ENCODE data around the gene DENND1A. TPM values are rescaled to one million over a fixed set of nuclear protein-coding genes. Genes with fewer than 3 reads are reported as not detected.

DENND1A gene
- total RNA-seq, 1 donor from 2014 or later: 13.9 TPM

GRCh38 chr9:123604861-123605260 lies 325.1 kb downstream of the DENND1A start:
- no peaks in the 10 kb centered on the region for H3K4me1 Mint-ChIP-seq (ENCODE audit: low read depth, unreplicated experiment)
- TF ChIP-seq CTCF (IDR thresholded peaks at IDR 0.05; ENCODE audit: partially characterized antibody, unreplicated experiment): no peak
- H3K9me3 Mint-ChIP-seq (ENCODE audit: unreplicated experiment): no peaks in the 10 kb centered on the region
- no peak overlapping the region for H3K4me3 Mint-ChIP-seq (ENCODE audit: unreplicated experiment)
- H3K27ac Mint-ChIP-seq (ENCODE audit: unreplicated experiment): no peak overlapping the region
- peaks cover 1% of the 10 kb centered on the region for H3K27me3 Mint-ChIP-seq (ENCODE audit: unreplicated experiment)
- DNase-seq: no peak
- no peaks in the 10 kb centered on the region for H3K36me3 Mint-ChIP-seq (ENCODE audit: unreplicated experiment)

- H3K9me3 Mint-ChIP-seq (ENCODE audit: unreplicated experiment): no peaks in the 10 kb centered on the region
- H3K4me1 Mint-ChIP-seq (ENCODE audit: low read depth, unreplicated experiment): no peaks in the 10 kb centered on the region
- no peak overlapping the region for H3K27ac Mint-ChIP-seq (ENCODE audit: unreplicated experiment)
- H3K27me3 Mint-ChIP-seq (ENCODE audit: unreplicated experiment): peaks cover 1% of the 10 kb centered on the region
- H3K36me3 Mint-ChIP-seq (ENCODE audit: unreplicated experiment): no peaks in the 10 kb centered on the region
- TF ChIP-seq CTCF (IDR thresholded peaks at IDR 0.05; ENCODE audit: partially characterized antibody, unreplicated experiment): no peak
- no peak for DNase-seq
- H3K4me3 Mint-ChIP-seq (ENCODE audit: unreplicated experiment): no peak overlapping the region
Observed at GRCh38 chr9:123601828-123602227, 328.1 kb downstream of the DENND1A start.

- Mint-ChIP-seq H3K27ac (ENCODE audit: unreplicated experiment) (no peak overlapping the region), H3K4me1 (ENCODE audit: low read depth, unreplicated experiment) (no peaks in the 10 kb centered on the region), H3K36me3 (ENCODE audit: unreplicated experiment) (no peaks in the 10 kb centered on the region), H3K27me3 (ENCODE audit: unreplicated experiment) (peaks cover 4% of the 10 kb centered on the region), H3K9me3 (ENCODE audit: unreplicated experiment) (no peaks in the 10 kb centered on the region), H3K4me3 (ENCODE audit: unreplicated experiment) (no peak overlapping the region)
- DNase-seq: no peak
- no peak for TF ChIP-seq CTCF (IDR thresholded peaks at IDR 0.05; ENCODE audit: partially characterized antibody, unreplicated experiment)
Observed at GRCh38 chr9:123599781-123600180, 330.1 kb downstream of the DENND1A start.

- Mint-ChIP-seq H3K4me1 (ENCODE audit: low read depth, unreplicated experiment) (no peaks in the 10 kb centered on the region), H3K36me3 (ENCODE audit: unreplicated experiment) (no peaks in the 10 kb centered on the region), H3K9me3 (ENCODE audit: unreplicated experiment) (no peaks in the 10 kb centered on the region), H3K27ac (ENCODE audit: unreplicated experiment) (no peak overlapping the region), H3K4me3 (ENCODE audit: unreplicated experiment) (no peak overlapping the region), H3K27me3 (ENCODE audit: unreplicated experiment) (peaks cover 7% of the 10 kb centered on the region)
- DNase-seq: no peak
- no peak for TF ChIP-seq CTCF (IDR thresholded peaks at IDR 0.05; ENCODE audit: partially characterized antibody, unreplicated experiment)
Observed at GRCh38 chr9:123597876-123598556, 331.9 kb downstream of the DENND1A start.

GRCh38 chr9:123597048-123597447 lies 332.9 kb downstream of the DENND1A start:
- H3K36me3 Mint-ChIP-seq (ENCODE audit: unreplicated experiment): no peaks in the 10 kb centered on the region
- DNase-seq: no peak
- no peaks in the 10 kb centered on the region for H3K4me1 Mint-ChIP-seq (ENCODE audit: low read depth, unreplicated experiment)
- no peak for TF ChIP-seq CTCF (IDR thresholded peaks at IDR 0.05; ENCODE audit: partially characterized antibody, unreplicated experiment)
- H3K4me3 Mint-ChIP-seq (ENCODE audit: unreplicated experiment): no peak overlapping the region
- no peaks in the 10 kb centered on the region for H3K9me3 Mint-ChIP-seq (ENCODE audit: unreplicated experiment)
- peaks cover 7% of the 10 kb centered on the region for H3K27me3 Mint-ChIP-seq (ENCODE audit: unreplicated experiment)
- H3K27ac Mint-ChIP-seq (ENCODE audit: unreplicated experiment): no peak overlapping the region

All from glutamatergic neuron (in vitro differentiated cells).